H1 (cell line): ENCODE measurements around the gene UBE3B. TPM values are rescaled to one million over a fixed set of nuclear protein-coding genes. Genes with fewer than 3 reads are reported as not detected.

Source experiments
- CTCF ChIA-PET: fragments of 300-600 bp; sonication (Branson Sonifier 250); formaldehyde crosslinking; loops from one replicate; lab custom pipeline; 2021; ENCODE audit not compliant: partially characterized antibody; lab: Charles Lee
- POLR2A ChIA-PET: fragments of 300-600 bp; sonication (Branson Sonifier 250); formaldehyde crosslinking; loops from one replicate; lab custom pipeline; 2021; ENCODE audit warnings: inconsistent platforms; ENCODE audit not compliant: partially characterized antibody; lab: Charles Lee
- DNase-seq, 2 experiments: peaks; one replicate each; pipeline versions ENCODE4 v3.0.0 to v3.0.0-alpha.2; 2010 to 2022; ENCODE audit warnings: low spot score in 2 of 2, low read depth in 1 of 2, mixed read lengths in 1 of 2
- FAIRE-seq: peaks from 2 replicates; lab custom pipeline; 2011; peaks lifted over from hg19 to GRCh38; lab: Jason Lieb, UNC
- H2AFZ ChIP-seq: 2 replicates; pipeline ENCODE4 v1.8.1; 2012; ENCODE audit warnings: low read length, inconsistent platforms
- H2AK5ac ChIP-seq: 2 replicates; pipeline ENCODE4 v1.6.1; 2013; ENCODE audit warnings: low read depth, low read length
- H2BK120ac ChIP-seq: replicated peaks from 2 replicates; pipeline ENCODE3; 2013; ENCODE audit warnings: low read depth, low read length, inconsistent platforms
- H2BK12ac ChIP-seq: 2 replicates; pipeline ENCODE4 v1.6.1; 2013; ENCODE audit warnings: low read depth, low read length
- H2BK15ac ChIP-seq: 2 replicates; pipeline ENCODE4 v1.6.1; 2013; ENCODE audit warnings: low read length
- H2BK20ac ChIP-seq: 2 replicates; pipeline ENCODE4 v1.6.1; 2013; ENCODE audit warnings: low read length
- H2BK5ac ChIP-seq: 2 replicates; pipeline ENCODE4 v1.6.1; 2013; ENCODE audit warnings: low read depth, low read length
- H3K14ac ChIP-seq: 2 replicates; pipeline ENCODE4 v1.6.1; 2013; ENCODE audit warnings: inconsistent platforms; ENCODE audit not compliant: insufficient read length
- H3K18ac ChIP-seq: 2 replicates; pipeline ENCODE4 v1.6.1; 2013; ENCODE audit warnings: low read length; ENCODE audit errors: extremely low read depth
- H3K23ac ChIP-seq: 2 replicates; pipeline ENCODE4 v1.6.1; 2013; ENCODE audit warnings: inconsistent platforms; ENCODE audit not compliant: insufficient read length
- H3K23me2 ChIP-seq: 2 replicates; pipeline ENCODE4 v1.6.1; 2013; ENCODE audit warnings: low read depth, low read length
- H3K27ac ChIP-seq: 2 replicates; pipeline ENCODE4 v1.6.1; 2011; ENCODE audit warnings: low read depth, low read length, inconsistent platforms
- H3K27me3 ChIP-seq, 4 experiments: replicated peaks in 1 of 4; 1 replicate in 1 of 4; 2 replicates in 3 of 4; pipeline versions ENCODE4 v1.6.1 to v1.8.1; 2011 to 2013; ENCODE audit warnings: low read length in 3 of 4, mild to moderate bottlenecking in 3 of 4, inconsistent platforms in 2 of 4, mixed read lengths in 2 of 4, moderate library complexity in 1 of 4; ENCODE audit not compliant: control insufficient read depth in 3 of 4, insufficient read depth in 3 of 4; ENCODE audit errors: extremely low read depth in 1 of 4
- H3K36me3 ChIP-seq, 4 experiments: 2 replicates each; pipeline versions ENCODE4 v1.6.1 to v1.8.1; 2011 to 2013; ENCODE audit warnings: mild to moderate bottlenecking in 4 of 4, low read length in 3 of 4, moderate library complexity in 2 of 4, control low read depth in 1 of 4, inconsistent platforms in 1 of 4; ENCODE audit not compliant: insufficient read depth in 4 of 4, control insufficient read depth in 2 of 4
- H3K4ac ChIP-seq: replicated peaks from 2 replicates; pipeline ENCODE3; 2013; ENCODE audit warnings: low read length, low read depth, mixed read lengths, inconsistent platforms; ENCODE audit not compliant: insufficient read length
- H3K4me1 ChIP-seq, 4 experiments: replicated peaks in 1 of 4; 1 replicate in 1 of 4; 2 replicates in 3 of 4; pipeline versions ENCODE4 v1.6.1 to v1.8.1; 2011 to 2013; ENCODE audit warnings: low read length in 3 of 4, inconsistent platforms in 2 of 4, mixed read lengths in 1 of 4; ENCODE audit not compliant: insufficient read depth in 4 of 4, control insufficient read depth in 3 of 4
- H3K4me2 ChIP-seq, 2 experiments: 2 replicates each; pipeline versions ENCODE4 v1.6.1 to v1.8.1; 2011 to 2013; ENCODE audit warnings: low read depth in 2 of 2, low read length in 2 of 2, control low read depth in 1 of 2, inconsistent platforms in 1 of 2, mild to moderate bottlenecking in 1 of 2; ENCODE audit not compliant: insufficient read depth in 1 of 2
- H3K4me3 ChIP-seq, 4 experiments: fragments of 200-600, 300-600 bp in 1 of 4; sonication (generic), shearing (Covaris generic), sonication (Bioruptor Twin) in 1 of 4; 2 replicates each; pipeline versions ENCODE4 v1.5.1 to v1.8.1; 2011 to 2016; ENCODE audit warnings: low read length in 4 of 4, low read depth in 3 of 4, control low read depth in 2 of 4, inconsistent platforms in 2 of 4, mild to moderate bottlenecking in 2 of 4, mixed read lengths in 1 of 4, moderate library complexity in 1 of 4; ENCODE audit not compliant: insufficient read depth in 2 of 4; ENCODE audit errors: extremely low read depth in 1 of 4
- H3K56ac ChIP-seq: replicated peaks from 2 replicates; pipeline ENCODE3; 2013; ENCODE audit warnings: low read depth, mild to moderate bottlenecking, mixed read lengths, low read length, inconsistent platforms; ENCODE audit not compliant: insufficient read length
- H3K79me1 ChIP-seq: 2 replicates; pipeline ENCODE4 v1.6.1; 2013; ENCODE audit warnings: low read depth, low read length, control low read depth
- H3K79me2 ChIP-seq, 2 experiments: 2 replicates each; pipeline versions ENCODE4 v1.6.1 to v1.8.1; 2012 to 2013; ENCODE audit warnings: low read length in 2 of 2, mild to moderate bottlenecking in 2 of 2, inconsistent platforms in 1 of 2; ENCODE audit not compliant: insufficient read depth in 2 of 2, control insufficient read depth in 1 of 2
- H3K9ac ChIP-seq, 4 experiments: replicated peaks in 1 of 4; 1 replicate in 1 of 4; 2 replicates in 3 of 4; pipeline versions ENCODE4 v1.6.1 to v1.8.1; 2011 to 2013; ENCODE audit warnings: low read depth in 3 of 4, low read length in 3 of 4, control low read depth in 2 of 4, mild to moderate bottlenecking in 2 of 4, moderate library complexity in 2 of 4, inconsistent platforms in 1 of 4; ENCODE audit errors: extremely low read depth in 1 of 4
- H3K9me3 ChIP-seq, 2 experiments: 2 replicates each; pipeline versions ENCODE4 v1.6.1 to v1.8.1; 2012 to 2013; ENCODE audit warnings: mild to moderate bottlenecking in 2 of 2, moderate library complexity in 2 of 2, control low read depth in 1 of 2, inconsistent platforms in 1 of 2, low read depth in 1 of 2, low read length in 1 of 2, mixed read lengths in 1 of 2; ENCODE audit not compliant: insufficient read depth in 2 of 2
- H4K20me1 ChIP-seq, 2 experiments: replicated peaks in 1 of 2; 2 replicates each; pipeline versions ENCODE3 to v1.8.1; 2011 to 2013; ENCODE audit warnings: inconsistent platforms in 2 of 2, low read length in 2 of 2, mild to moderate bottlenecking in 1 of 2; ENCODE audit not compliant: insufficient read depth in 2 of 2, control insufficient read depth in 1 of 2
- H4K5ac ChIP-seq: 2 replicates; pipeline ENCODE4 v1.6.1; 2013; ENCODE audit warnings: low read length, low read depth, mixed read lengths, inconsistent platforms; ENCODE audit not compliant: insufficient read length
- H4K8ac ChIP-seq: 2 replicates; pipeline ENCODE4 v1.8.0; 2013; ENCODE audit warnings: mild to moderate bottlenecking, moderate library complexity, low read length, inconsistent platforms; ENCODE audit not compliant: insufficient read depth; ENCODE audit errors: extremely low read depth
- H4K91ac ChIP-seq: replicated peaks from 2 replicates; pipeline ENCODE3; 2013; ENCODE audit warnings: low read length, mixed read lengths, inconsistent platforms; ENCODE audit not compliant: insufficient read length
- BRCA1 ChIP-seq: IDR thresholded peaks from 2 replicates; pipeline ENCODE4 v1.6.1; 2012; ENCODE audit warnings: low read depth, low read length, improper control_type of control experiment
- EZH2 ChIP-seq: fragments of 200-600 bp; sonication (generic); IDR thresholded peaks from 2 replicates; pipeline ENCODE4 v1.7.1; 2012; ENCODE audit warnings: low read depth, mild to moderate bottlenecking, moderate library complexity, low read length, inconsistent platforms; ENCODE audit not compliant: severe bottlenecking
- MAFK ChIP-seq: IDR thresholded peaks from 2 replicates; pipeline ENCODE4 v1.6.1; 2012; ENCODE audit warnings: low read depth, mild to moderate bottlenecking, improper control_type of control experiment, low read length
- POLR2AphosphoS5 ChIP-seq: IDR thresholded peaks from 2 replicates; pipeline ENCODE4 v1.6.1; 2011; ENCODE audit warnings: low read depth, low read length
- TAF7 ChIP-seq: optimal IDR thresholded peaks from 2 replicates; pipeline ENCODE3; 2011; ENCODE audit warnings: low read depth, mild to moderate bottlenecking, inconsistent platforms, low read length, moderate library complexity, borderline replicate concordance
- YY1 ChIP-seq: IDR thresholded peaks from 2 replicates; pipeline ENCODE4 v1.6.1; 2011; ENCODE audit warnings: low read depth, mild to moderate bottlenecking, low read length
- WGBS, 2 experiments: shearing (Covaris generic) in 1 of 2; methylation state at CpG; one replicate each; pipeline versions ENCODE4 v1.1.6 to v1.1.7; 2013 to 2015; ENCODE audit warnings: low lambda C conversion rate in 2 of 2, mixed read lengths in 2 of 2, inconsistent platforms in 1 of 2, low coverage in 1 of 2, missing lambda C conversion rate in 1 of 2; ENCODE audit not compliant: insufficient replicate concordance in 2 of 2, insufficient coverage in 1 of 2, insufficient read length in 1 of 2; ENCODE audit errors: extremely low coverage in 1 of 2, missing lambda C conversion rate in 1 of 2; 5-methylcytosine and 5-hydroxymethylcytosine counted together
- polyA plus RNA-seq, 7 experiments: library from polyadenylated mRNA; depleted of rRNA in 3 of 7; stranded (reverse) in 5 of 7; unstranded in 2 of 7; fragments of >200 nt in 5 of 7; fragments of 200-250 nt in 2 of 7; gene quantifications; 1 replicate in 5 of 7; 2 replicates in 1 of 7; 4 replicates in 1 of 7; pipeline versions ENCODE4 v1.2.1 to v1.2.3, GENCODE V29; 2011 to 2013; ENCODE audit warnings: missing spikeins in 2 of 7, mixed read lengths in 2 of 7
- total RNA-seq: library from RNA; stranded (reverse); fragmentation: NEBNext Ultra II Directional; extraction: Animal tissue kit (Norgen Biotek cat#: 25700); gene quantifications from 2 replicates; pipeline ENCODE4 v1.2.1, GENCODE V29; 2021
- TF ChIP-seq, protein P1 (sequence below): IDR thresholded peaks from 2 replicates; pipeline ENCODE4 v1.6.1; 2012; ENCODE audit warnings: inconsistent platforms

Gene UBE3B
- total and polyA plus RNA-seq, 2 of the 8 experiments (the other 6 are each of a cell fraction or from before 2014, with no cell fraction given) = 14.0 to 21.1 TPM

DNA sequence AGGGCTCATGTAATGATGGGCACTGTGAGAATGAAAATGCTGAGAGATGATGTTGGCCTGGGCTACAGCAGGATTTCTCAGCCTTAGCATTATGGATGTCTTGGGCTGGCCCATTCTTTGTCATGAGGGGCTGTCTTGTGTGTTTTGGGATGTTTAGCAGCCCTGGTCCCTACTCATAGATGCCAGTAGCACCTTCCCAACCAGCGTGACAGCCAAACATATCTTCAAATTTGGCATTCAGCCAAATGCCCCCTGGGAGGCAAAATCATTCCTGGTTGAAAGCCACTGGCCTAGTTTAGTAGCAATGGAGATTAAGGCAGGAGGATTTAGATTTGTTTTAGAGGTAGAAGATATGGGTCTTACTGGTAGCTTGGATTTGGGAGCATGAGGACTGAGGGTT lies 26.6 kb downstream of the UBE3B start:
- POLR2A ChIA-PET = no interaction called here
- no peak overlapping the region for H3K27ac ChIP-seq
- H3K79me2 ChIP-seq = no peaks in the 10 kb centered on the region
- H2AK5ac ChIP-seq = no peak overlapping the region
- no peaks in the 10 kb centered on the region for H3K4me1 ChIP-seq
- no peak overlapping the region for H3K4me2 ChIP-seq
- H2AFZ ChIP-seq = no peak overlapping the region
- no peaks in the 10 kb centered on the region for H3K79me1 ChIP-seq
- FAIRE-seq = no peak
- H3K14ac ChIP-seq = no peak overlapping the region
- TF ChIP-seq MAFK (no peak), TAF7 (no peak), YY1 (no peak), BRCA1 (no peak), EZH2 (no peak), POLR2AphosphoS5 (no peak)
- TF ChIP-seq, protein P1, sequence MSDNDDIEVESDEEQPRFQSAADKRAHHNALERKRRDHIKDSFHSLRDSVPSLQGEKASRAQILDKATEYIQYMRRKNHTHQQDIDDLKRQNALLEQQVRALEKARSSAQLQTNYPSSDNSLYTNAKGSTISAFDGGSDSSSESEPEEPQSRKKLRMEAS = no peak
- no peak overlapping the region for H3K23ac ChIP-seq
- no peaks in the 10 kb centered on the region for H3K9me3 ChIP-seq
- H4K91ac ChIP-seq = no peak overlapping the region
- H3K18ac ChIP-seq = no peak overlapping the region
- no peak overlapping the region for H4K8ac ChIP-seq
- peak overlapping the region; percentile 32 for H3K56ac ChIP-seq
- H2BK15ac ChIP-seq = no peak overlapping the region
- H3K27me3 ChIP-seq = no peaks in the 10 kb centered on the region
- no peak overlapping the region for H2BK120ac ChIP-seq
- no peak for DNase-seq
- H3K23me2 ChIP-seq = no peaks in the 10 kb centered on the region
- no peak overlapping the region for H3K4me3 ChIP-seq
- H3K36me3 ChIP-seq = peaks cover 2 to 35% (median 22%) of the 10 kb centered on the region in 4 experiments
- 94% methylated on average over 1 of the region's 1 CpG; no CpG with 5 or more reads in 1 of the 2 experiments for WGBS, 2 experiments
- CTCF ChIA-PET = interaction anchor here (1.0 to 4.8 kb wide), 3 partner anchors 15 to 71 kb away, joined by 3 to 29 read pairs (median 3); no protein-coding TSS in a partner anchor
- H3K9ac ChIP-seq = no peak overlapping the region
- no peak overlapping the region for H2BK5ac ChIP-seq
- H4K5ac ChIP-seq = no peak overlapping the region
- H3K4ac ChIP-seq = no peak overlapping the region
- H4K20me1 ChIP-seq = no peaks in the 10 kb centered on the region
- H2BK20ac ChIP-seq = no peak overlapping the region
- no peak overlapping the region for H2BK12ac ChIP-seq
